ENCODE results near the gene PTPN9.
"Not testable (repeated sequence)": the region's sequence is repeated elsewhere in the genome, so short reads cannot be mapped to it uniquely, and the experiment has no call there.

PTPN9 gene

DNA sequence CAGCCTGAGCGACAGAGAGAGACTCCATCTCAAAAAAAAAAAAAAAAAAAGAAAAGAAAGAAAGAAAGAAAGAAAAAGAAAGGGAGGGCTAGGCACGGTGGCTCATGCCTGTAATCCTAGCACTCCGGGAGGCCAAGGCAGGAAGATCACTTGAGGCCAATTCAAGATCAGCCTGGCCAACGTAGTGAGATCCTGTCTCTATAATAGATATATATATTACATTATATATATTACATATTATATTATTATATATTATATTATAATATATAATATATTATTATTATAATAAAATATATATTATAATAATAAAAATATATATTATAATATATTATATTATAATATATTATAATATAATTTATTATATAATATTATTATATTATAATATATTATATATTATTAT lies 48.9 kb downstream of the PTPN9 start:
- no peak for DNase-seq

- DNase-seq, result not testable (repeated sequence)
Measured at GRCh38 chr15:75525756-75526155, 53.4 kb downstream of the PTPN9 start.

DNA sequence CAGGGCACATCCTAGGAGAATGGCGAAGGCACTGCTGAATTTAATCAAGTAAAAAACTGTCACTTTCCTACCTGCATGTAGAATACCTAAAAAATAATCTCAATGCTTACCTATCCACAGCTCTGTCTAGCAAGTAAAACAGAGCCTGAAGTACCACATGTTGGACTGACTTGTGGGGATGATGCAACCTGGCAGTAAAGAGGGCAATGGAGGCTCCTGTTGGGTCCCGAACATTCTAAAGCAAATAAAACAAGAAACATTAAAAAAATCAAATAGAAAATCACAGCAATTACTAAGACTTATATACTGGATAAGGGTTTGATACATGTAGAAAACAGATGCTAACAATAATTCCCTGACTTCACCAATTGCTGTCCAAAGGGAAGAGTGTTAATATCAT lies 56.1 kb downstream of the PTPN9 start:
- DNase-seq, result no peak

DNA sequence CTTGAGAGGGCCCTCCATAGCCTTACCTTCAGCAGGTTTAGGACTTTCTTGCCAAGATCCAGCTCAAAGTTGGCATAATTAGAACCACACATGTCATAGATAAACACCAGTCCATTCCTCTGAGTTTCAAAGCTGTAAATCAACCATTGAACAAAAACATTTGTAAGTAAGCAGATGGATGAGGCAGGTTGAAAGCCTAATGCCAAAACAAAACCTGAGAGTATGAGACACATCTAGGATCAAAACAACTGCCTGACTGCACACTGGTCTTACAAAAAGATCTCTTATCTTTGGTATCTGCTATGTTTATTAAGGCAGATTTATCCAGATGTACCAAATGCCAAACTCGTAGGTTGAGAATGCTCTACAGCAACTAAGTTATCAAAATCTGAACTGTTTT lies 61.9 kb downstream of the PTPN9 start:
- no peak for DNase-seq

DNA sequence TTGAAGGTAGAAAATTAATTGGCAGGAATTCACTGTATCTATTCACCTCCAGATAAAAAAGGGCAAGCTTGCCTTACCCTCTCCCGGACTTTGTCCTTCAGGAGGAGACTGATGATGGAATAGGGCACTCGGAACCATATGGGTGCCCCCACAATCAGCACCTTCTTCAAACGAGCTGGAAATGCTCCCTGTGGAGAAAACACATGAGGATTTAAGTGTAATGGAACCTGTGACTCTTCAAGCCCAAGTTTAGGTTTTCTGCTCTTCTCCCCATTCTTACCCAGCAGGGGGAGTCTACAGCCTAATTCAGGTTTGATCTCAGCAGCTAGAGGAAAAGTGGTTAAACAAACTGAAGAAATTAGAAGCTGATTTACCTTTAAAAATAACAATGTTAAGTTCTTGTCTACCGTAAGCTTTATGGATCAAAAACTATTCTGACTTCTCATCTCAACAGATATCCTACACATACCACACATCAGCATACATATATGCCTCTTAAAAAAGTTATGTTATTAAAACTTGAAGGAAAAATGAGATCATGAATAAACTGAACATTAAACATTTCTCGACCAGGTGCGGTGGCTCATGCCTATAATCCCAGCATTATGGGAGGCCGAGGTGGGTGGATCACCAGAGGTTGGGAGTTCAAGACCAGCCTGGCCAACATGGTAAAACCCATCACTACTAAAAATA lies 70.1 kb downstream of the PTPN9 start:
- DNase-seq, result peak in 1 of 2 experiments; percentile 35

DNA sequence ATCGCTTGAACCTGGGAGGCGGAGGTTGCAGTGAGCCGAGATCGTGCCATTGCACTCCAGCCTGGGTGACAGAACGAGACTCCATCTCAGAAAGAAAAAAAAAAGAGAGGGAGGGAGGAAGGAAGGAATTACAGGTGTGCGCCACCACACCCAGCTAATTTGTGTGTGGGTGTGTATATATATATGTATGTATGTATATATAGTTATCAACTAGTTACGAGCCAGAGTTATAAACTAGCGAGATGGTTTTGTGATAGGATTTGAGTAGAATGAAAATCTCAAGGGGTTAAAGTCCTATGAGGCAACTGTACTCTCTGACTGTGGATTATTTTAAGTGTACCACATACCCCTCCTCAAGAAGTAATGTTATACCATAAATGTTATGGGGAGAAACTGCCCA lies 76.8 kb downstream of the PTPN9 start:
- DNase-seq, result no peak

DNA sequence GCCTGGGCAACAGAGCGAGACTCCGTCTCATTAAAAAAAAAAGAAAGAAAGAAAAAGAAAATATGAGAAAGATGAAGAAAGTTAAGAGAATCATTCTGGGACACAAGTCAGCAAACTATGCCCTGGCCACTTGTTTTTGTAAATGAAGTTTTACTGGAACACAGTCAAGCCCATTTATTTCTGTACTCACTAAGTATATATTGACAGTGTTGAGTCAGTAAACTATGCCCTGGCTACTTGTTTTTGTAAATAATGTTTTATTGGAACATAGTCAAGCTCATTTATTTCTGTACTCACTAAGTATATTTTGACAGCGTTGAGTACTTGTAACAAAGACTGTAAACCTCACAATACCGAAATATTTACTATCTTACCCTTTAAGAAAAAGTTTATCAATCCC lies 85.4 kb downstream of the PTPN9 start:
- DNase-seq, result no peak

- DNase-seq, result no peak
Measured at GRCh38 chr15:75483961-75484360, 95.2 kb downstream of the PTPN9 start.

- not testable (repeated sequence) for DNase-seq
Measured at GRCh38 chr15:75483556-75483955, 95.6 kb downstream of the PTPN9 start.

DNA sequence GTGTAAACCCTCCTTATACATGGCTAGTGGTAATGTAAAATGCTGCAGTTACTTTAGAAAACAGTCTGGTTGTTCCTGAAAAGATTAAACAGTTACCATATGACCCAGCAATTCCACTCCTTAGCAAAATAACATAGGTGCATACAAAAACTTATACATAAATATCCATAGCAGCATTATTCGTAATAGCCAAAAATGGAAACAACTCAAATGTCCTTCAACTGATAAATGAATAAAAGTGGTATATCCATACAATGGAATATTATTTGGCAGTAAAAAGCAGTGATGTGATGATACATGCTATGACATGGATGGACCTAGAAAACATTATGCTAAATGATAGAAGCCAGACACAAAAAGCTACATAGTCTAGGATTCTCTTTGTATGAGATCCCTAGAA lies 96.0 kb downstream of the PTPN9 start:
- DNase-seq, result no peak

DNA sequence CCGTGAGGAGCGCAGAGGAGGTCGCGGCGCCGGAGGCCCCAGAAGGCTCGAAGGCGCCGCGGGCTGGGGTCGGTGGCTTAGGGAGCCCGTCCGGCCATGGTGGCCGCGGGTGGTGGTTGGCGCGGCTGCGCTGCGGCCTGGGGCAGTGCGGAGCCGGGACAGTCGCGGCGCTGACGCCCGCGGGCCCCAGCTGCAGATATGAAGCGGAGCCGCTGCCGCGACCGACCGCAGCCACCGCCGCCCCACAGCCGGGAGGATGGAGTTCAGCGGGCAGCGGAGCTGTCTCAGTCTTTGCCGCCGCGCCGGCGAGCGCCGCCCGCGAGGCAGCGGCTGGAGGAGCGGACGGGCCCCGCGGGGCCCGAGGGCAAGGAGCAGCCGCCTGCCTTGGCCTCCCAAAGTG lies 98.7 kb downstream of the PTPN9 start:
- not testable (repeated sequence) for DNase-seq

DNA sequence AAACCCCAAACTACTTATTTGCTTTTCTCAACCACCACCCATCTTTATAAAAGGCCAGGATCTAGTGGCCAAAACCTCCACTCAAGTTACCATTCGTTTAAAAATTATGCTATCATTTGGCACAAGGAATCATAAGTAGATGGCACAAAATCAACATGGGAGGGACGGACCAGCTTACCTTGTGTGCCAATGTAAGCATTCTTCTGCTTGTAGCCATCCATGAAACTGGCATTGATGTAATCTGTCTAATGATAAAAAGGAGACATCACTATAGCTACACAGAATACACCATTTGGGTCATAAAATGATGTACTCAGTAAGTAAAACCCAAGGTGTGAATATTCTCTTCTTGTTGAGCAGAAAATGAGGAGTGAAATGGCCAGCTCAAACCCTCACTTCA lies 99.4 kb downstream of the PTPN9 start:
- no peak for DNase-seq

DNA sequence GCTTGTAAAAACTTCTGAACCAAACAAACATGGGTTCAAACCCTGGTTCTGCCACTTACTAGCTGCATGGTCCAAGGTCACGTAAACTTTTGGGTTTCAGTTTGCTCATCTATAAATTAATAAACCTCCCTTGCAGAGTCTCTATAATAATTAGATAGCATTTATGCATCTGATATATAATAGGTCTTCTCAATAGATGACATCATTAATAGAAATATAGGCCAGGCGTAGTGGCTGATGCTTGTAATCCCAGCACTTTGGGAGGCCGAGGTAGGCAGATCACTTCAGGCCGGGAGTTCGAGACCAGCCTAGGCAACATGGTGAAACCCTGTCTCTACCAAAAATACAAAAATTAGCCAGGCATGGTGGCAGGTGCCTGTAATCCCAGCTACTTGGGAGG lies 102.0 kb downstream of the PTPN9 start:
- DNase-seq, result not testable (repeated sequence)

DNA sequence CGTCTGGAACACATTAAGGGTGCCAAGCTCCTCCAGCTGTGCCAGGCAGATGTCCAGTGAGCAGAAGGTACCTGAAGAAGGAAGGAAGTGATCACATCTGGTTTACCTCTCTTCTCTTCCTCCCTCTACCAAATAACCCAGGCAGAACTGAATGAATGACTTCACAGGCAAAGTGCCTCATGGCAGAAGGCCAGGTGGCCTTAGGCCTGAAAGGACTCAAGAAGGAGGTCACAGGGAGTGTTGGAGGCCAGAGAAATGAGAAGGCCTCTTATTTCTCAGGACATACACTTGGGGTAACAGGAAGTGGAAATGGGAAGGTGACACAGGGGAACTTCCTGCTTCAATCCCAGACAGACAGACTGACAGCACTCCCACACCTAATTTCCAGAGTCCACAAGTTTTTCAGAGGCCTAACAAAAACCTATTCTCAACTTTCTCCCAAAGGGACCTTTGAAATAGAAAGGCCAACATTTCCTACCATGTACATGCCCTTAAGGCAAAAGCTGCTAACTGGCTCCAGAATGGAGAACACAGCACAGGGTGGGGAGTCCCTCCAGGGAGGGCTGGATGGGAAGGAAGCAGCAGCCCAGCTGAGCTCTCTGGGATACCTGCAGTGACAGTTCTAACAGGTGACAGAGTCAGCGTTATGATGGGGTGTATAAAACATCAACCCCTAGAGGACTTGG lies 110.1 kb downstream of the PTPN9 start:
- DNase-seq, result no peak

DNA sequence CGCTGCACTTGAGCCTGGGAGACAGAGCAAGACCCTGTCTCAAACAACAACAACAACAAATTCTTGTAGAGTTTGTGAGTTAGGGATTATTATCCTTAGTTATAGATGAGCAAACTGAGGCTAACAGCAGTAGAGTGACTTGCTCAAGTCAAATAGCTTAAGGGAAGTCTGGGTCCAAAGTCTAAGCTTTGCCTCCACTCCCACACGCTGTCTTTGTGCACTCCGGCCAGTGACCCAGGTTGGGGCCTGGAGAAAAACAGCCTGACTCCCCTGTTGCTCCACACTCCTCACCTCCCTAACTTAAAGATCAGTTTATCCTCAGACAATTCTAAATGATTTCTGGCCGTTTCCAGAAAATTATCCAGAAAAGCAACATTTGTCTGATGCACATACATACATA lies 118.5 kb downstream of the PTPN9 start:
- no peak for DNase-seq

- DNase-seq, result no peak
Measured at GRCh38 chr15:75459581-75459980, 119.5 kb downstream of the PTPN9 start.

DNA sequence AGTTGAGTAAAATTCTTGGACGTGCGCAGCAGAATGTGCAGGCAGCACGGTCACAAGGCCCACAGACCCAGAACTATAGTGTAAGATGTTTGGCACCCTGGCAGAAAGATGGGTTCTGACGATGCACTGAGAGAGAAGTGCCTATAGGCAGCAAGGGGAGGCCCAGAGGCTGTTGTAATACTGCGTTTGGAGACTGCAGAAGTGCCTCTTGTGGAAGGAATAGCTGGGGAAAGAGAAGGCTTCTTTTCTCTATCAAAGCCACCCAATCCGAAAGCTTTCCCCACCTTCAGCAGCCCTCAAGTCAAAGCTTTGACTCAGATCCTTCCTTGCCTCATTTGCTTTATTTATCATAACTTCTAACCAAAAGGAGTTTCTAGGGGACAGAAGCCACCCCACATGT lies 122.4 kb downstream of the PTPN9 start:
- no peak for DNase-seq

DNA sequence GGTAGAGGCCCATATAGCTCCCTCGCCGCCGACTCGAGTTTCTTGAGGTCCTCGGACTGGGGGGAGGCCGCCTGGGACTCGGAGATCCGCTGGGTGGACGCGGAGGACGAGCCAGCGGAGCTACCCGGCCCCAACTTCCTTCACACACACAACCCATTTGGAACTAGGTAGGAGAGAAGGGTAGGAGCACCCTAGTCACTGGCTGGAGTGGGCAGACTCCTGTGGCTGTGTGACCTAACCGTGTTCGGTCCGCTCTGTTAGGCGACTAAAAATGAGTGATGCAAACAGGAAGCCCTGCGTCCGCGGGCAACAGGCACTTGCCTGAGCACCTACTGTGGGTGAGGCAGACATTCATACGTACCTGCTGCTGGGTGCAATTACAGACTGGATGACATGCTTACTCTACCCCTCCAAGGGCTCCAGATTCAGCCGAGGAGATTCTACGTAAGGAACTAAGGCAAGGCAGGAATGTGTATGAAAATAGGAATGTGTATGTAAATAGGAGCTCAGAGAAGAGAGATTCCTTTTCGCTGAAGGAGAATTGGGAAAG lies 123.1 kb downstream of the PTPN9 start:
- DNase-seq, result peak; percentile 47 to 61

DNA sequence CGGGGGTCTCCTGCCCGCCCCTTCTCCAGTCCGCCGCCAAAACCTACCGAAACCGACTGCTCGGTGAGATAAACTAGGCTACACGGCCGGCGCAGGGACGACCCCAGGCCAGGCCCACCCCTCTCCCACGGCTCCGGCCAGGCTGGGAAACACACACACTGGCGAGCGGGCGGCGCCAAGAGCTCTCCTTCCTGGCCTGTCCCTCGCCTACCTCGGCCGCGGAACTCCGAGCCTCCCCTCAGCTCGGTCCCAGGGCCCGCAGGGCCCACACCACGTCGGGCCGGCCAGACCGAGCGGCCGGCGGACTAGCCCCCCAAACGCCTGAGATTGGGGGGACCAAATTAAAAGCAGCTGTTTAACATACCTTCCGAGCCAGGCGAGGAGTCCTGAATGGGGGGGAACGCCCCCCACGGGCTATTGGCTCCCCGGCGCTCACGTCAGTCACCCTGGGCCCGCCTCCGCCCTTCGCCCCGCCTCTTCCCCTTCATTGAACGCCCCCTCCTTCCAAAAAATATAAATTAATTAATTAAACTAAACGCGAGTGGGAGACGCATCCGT lies 123.6 kb downstream of the PTPN9 start:
- peak; percentile 50 to 77 for DNase-seq

DNA sequence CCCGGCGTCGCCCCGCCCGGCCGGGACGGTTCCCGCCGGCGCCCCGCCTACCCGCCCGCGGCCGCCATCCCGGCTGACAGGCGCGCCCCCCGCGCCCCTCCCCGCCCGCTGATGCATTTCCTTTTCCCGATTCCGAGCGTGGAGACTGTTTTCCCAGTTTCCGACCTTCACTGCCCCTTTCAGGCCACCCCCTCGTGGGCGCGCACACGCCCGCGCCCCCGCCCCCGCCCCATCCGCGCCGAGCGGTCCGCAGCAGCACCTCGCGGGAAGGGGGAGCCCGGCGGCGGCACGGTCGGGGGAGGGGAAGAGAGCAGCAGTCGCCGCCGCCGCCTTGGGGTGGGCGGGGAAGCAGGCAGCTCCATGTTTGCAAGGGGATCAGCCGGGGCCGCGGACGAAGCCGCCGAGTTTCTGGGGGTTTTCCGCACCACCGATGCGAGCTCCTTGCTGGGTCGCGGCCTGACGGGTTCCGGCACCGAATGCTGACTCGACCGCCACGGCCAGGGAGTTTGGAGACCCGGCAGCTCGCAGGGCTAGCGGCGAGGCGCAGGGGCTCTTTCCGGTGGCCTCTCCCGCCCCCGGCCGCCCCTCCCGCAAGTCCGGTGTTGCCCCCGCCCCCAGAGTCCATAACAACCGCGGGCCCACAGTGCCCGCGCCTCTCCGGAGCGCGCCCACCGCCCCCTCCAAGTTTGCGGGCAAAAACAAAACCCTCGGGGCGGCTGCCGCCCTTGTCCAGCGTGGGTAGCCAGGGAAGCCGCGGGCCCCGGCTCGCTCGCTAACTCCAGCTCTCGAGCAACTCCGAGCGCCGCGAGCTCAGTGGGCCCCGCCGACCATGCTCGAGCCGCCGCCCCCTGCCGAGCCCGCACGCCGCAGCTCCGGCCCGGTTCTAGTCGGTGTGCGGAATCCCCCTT lies 124.4 kb downstream of the PTPN9 start:
- peak; percentile 83 to 87 for DNase-seq

DNA sequence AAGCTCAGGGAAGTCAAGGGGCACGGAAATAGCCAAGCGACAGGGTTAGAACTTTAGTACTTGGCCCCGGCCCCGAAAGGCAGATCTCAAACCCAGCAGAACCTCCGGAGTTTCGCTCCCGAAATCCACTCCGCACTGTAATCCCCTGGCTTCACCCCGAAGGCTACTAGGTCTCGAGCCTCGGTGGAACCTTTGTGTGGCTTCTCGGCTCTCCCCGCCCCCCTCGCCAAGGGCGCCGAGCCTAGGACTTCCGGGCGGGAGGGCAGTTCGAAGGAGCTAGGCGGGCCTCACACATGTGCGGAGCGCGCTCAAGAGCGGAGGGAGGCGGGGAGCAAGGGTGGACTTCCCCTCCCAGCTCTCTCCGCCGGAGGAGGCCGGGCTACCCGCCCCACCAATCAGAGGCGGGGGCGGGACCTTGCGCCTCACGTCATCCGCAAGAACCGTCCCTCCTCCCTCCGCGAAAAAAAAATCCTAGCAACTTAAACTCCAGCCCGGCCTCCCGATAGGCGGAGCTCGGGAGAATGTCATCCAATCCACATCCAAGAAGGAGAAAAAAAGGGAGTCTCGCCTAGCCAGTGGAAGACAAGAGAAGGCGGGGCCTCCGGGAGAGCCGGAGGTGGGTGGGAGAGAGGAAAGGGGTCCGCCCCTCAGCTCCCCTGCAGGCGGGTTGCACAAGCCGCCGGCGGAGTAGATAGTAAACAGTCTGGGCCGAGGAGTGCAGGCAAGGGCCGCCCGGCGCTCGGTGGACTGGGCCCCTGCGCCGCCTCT lies 125.2 kb downstream of the PTPN9 start:
- peak; percentile 99 to 100 for DNase-seq
